ENCODE data around the gene ANO1.

The ANO1 gene

GRCh38 chr11:70107756-70108155 lies 29.6 kb downstream of the ANO1 start:
- no peak for DNase-seq
- in situ Hi-C loops (cut with MboI; ENCODE audit: low pct_unique_long_range_greater_than_20kb, low sequenced_read_pairs), result no loop called here

- DNase-seq, result no peak
- in situ Hi-C loops (cut with MboI; ENCODE audit: low pct_unique_long_range_greater_than_20kb, low sequenced_read_pairs), result no loop called here
These were observed 30.1 kb downstream of the ANO1 start for GRCh38 chr11:70108250-70108649.

- DNase-seq, result no peak
- in situ Hi-C loops (cut with MboI; ENCODE audit: low pct_unique_long_range_greater_than_20kb, low sequenced_read_pairs), result no loop called here
These were observed 30.9 kb downstream of the ANO1 start for GRCh38 chr11:70109006-70109405.

GRCh38 chr11:70109903-70110302 lies 31.8 kb downstream of the ANO1 start:
- no peak for DNase-seq
- in situ Hi-C loops (cut with MboI; ENCODE audit: low pct_unique_long_range_greater_than_20kb, low sequenced_read_pairs), result no loop called here

GRCh38 chr11:70110538-70111055 lies 32.5 kb downstream of the ANO1 start:
- no peak for DNase-seq
- in situ Hi-C loops (cut with MboI; ENCODE audit: low pct_unique_long_range_greater_than_20kb, low sequenced_read_pairs), result no loop called here

GRCh38 chr11:70111269-70112016 lies 33.3 kb downstream of the ANO1 start:
- in situ Hi-C loops (cut with MboI; ENCODE audit: low pct_unique_long_range_greater_than_20kb, low sequenced_read_pairs), result no loop called here
- peak; percentile 88 for DNase-seq

- no peak for DNase-seq
- in situ Hi-C loops (cut with MboI; ENCODE audit: low pct_unique_long_range_greater_than_20kb, low sequenced_read_pairs), result no loop called here
These were observed 33.9 kb downstream of the ANO1 start for GRCh38 chr11:70112017-70112434.

GRCh38 chr11:70113801-70114200 lies 35.7 kb downstream of the ANO1 start:
- in situ Hi-C loops (cut with MboI; ENCODE audit: low pct_unique_long_range_greater_than_20kb, low sequenced_read_pairs), result no loop called here
- DNase-seq, result no peak

- in situ Hi-C loops (cut with MboI; ENCODE audit: low pct_unique_long_range_greater_than_20kb, low sequenced_read_pairs), result no loop called here
- DNase-seq, result no peak
These were observed 37.7 kb downstream of the ANO1 start for GRCh38 chr11:70115778-70116177.

GRCh38 chr11:70116386-70117065 lies 38.4 kb downstream of the ANO1 start:
- in situ Hi-C loops (cut with MboI; ENCODE audit: low pct_unique_long_range_greater_than_20kb, low sequenced_read_pairs), result no loop called here
- DNase-seq, result no peak

GRCh38 chr11:70117567-70118145 lies 39.5 kb downstream of the ANO1 start:
- DNase-seq, result no peak
- in situ Hi-C loops (cut with MboI; ENCODE audit: low pct_unique_long_range_greater_than_20kb, low sequenced_read_pairs), result no loop called here

- in situ Hi-C loops (cut with MboI; ENCODE audit: low pct_unique_long_range_greater_than_20kb, low sequenced_read_pairs), result no loop called here
- no peak for DNase-seq
These were observed 40.5 kb downstream of the ANO1 start for GRCh38 chr11:70118642-70119041.

- DNase-seq, result no peak
- in situ Hi-C loops (cut with MboI; ENCODE audit: low pct_unique_long_range_greater_than_20kb, low sequenced_read_pairs), result no loop called here
These were observed 41.4 kb downstream of the ANO1 start for GRCh38 chr11:70119502-70119901.

GRCh38 chr11:70120674-70121073 lies 42.6 kb downstream of the ANO1 start:
- no peak for DNase-seq
- in situ Hi-C loops (cut with MboI; ENCODE audit: low pct_unique_long_range_greater_than_20kb, low sequenced_read_pairs), result no loop called here

GRCh38 chr11:70122490-70123198 lies 44.5 kb downstream of the ANO1 start:
- no peak for DNase-seq
- in situ Hi-C loops (cut with MboI; ENCODE audit: low pct_unique_long_range_greater_than_20kb, low sequenced_read_pairs), result no loop called here

GRCh38 chr11:70123711-70124110 lies 45.6 kb downstream of the ANO1 start:
- DNase-seq, result no peak
- in situ Hi-C loops (cut with MboI; ENCODE audit: low pct_unique_long_range_greater_than_20kb, low sequenced_read_pairs), result no loop called here

- in situ Hi-C loops (cut with MboI; ENCODE audit: low pct_unique_long_range_greater_than_20kb, low sequenced_read_pairs), result no loop called here
- DNase-seq, result no peak
These were observed 46.3 kb downstream of the ANO1 start for GRCh38 chr11:70124321-70125000.

GRCh38 chr11:70126494-70126893 lies 48.4 kb downstream of the ANO1 start:
- DNase-seq, result no peak
- in situ Hi-C loops (cut with MboI; ENCODE audit: low pct_unique_long_range_greater_than_20kb, low sequenced_read_pairs), result no loop called here

All from KBM-7 (cell line).